Regular cardiac myocyte (primary cell): ENCODE data around the gene SULT2B1. TPM values are rescaled to one million over a fixed set of nuclear protein-coding genes. Genes with fewer than 3 reads are reported as not detected.

Experiments used
- total RNA-seq: library from RNA; depleted of rRNA; stranded (reverse); fragments of >200 nt; gene quantifications from 2 replicates; pipeline ENCODE4 v1.2.3, GENCODE V29; 2014

SULT2B1 gene
- 0.28 TPM in 1 of 2 replicates, not detected in the other for total RNA-seq

GRCh38 chr19:48551437-48552302 is at the start of gene SULT2B1:
Gene SULT2B1, plus strand, starts transcription at chr19:48552172. Its CDS starts 81 bp downstream, at chr19:48552253.

GRCh38 chr19:48511800-48512503 is 40.0 kb upstream of the SULT2B1 start, which contains the start of gene LMTK3:
Gene LMTK3, minus strand, starts transcription at chr19:48511835. Its CDS starts 259 bp downstream, at chr19:48511576.

GRCh38 chr19:48606463-48607358 is 54.7 kb downstream of the SULT2B1 start, which contains the start of gene SPACA4:
Gene SPACA4, plus strand, starts transcription at chr19:48606742. Its CDS starts 237 bp downstream, at chr19:48606979.

GRCh38 chr19:48614436-48615230 is 62.7 kb downstream of the SULT2B1 start, which contains the start of gene FAM83E:
Gene FAM83E, minus strand, starts transcription at chr19:48615076. Its CDS starts 1,704 bp downstream, at chr19:48613372.

GRCh38 chr19:48618916-48619691 is 67.1 kb downstream of the SULT2B1 start, which contains the start of the genes RPL18 and SPHK2:
Gene RPL18, minus strand, starts transcription at chr19:48619178. Its CDS starts 35 bp downstream, at chr19:48619143.
Gene SPHK2, plus strand, starts transcription at chr19:48619506. Its CDS starts 1,009 bp downstream, at chr19:48620515.

GRCh38 chr19:48636859-48637448 is 85.0 kb downstream of the SULT2B1 start, which contains the start of gene DBP:
Gene DBP, minus strand, starts transcription at chr19:48637379. Its CDS starts 385 bp downstream, at chr19:48636994.

GRCh38 chr19:48646001-48646721 is 94.2 kb downstream of the SULT2B1 start, which contains the start of gene CA11:
Gene CA11, minus strand, starts transcription at chr19:48646187. Its CDS starts 555 bp downstream, at chr19:48645632.

Other genes with a start within 250 kb of the SULT2B1 start
- gene EMP3, start 226.6 kb upstream of the SULT2B1 start, total RNA-seq = 114 and 165 TPM in 2 replicates
- 2.0 and 2.3 TPM in 2 replicates for gene TMEM143, start 188.2 kb upstream of the SULT2B1 start, total RNA-seq
- gene SYNGR4, start 187.8 kb upstream of the SULT2B1 start, total RNA-seq = not detected in 2 replicates
- gene KDELR1, start 160.6 kb upstream of the SULT2B1 start, total RNA-seq = 52.1 and 70.2 TPM in 2 replicates
- 0.28 and 0.38 TPM in 2 replicates for gene GRIN2D, start 158.5 kb upstream of the SULT2B1 start, total RNA-seq
- gene GRWD1, start 106.2 kb upstream of the SULT2B1 start, total RNA-seq = 20.9 and 61.7 TPM in 2 replicates
- 0.28 and 0.38 TPM in 2 replicates for gene KCNJ14, start 96.6 kb upstream of the SULT2B1 start, total RNA-seq
- gene CYTH2, start 82.8 kb upstream of the SULT2B1 start, total RNA-seq = 18.6 and 50.0 TPM in 2 replicates
- not detected in 2 replicates for gene LMTK3, start 40.3 kb upstream of the SULT2B1 start, total RNA-seq
- not detected in 2 replicates for gene SPACA4, start 54.6 kb downstream of the SULT2B1 start, total RNA-seq
- gene FAM83E, start 62.9 kb downstream of the SULT2B1 start, total RNA-seq = 0.56 and 0.58 TPM in 2 replicates
- 2,069 and 2,218 TPM in 2 replicates for gene RPL18, start 67.0 kb downstream of the SULT2B1 start, total RNA-seq
- gene SPHK2, start 67.3 kb downstream of the SULT2B1 start, total RNA-seq = 5.1 and 6.9 TPM in 2 replicates
- gene DBP, start 85.2 kb downstream of the SULT2B1 start, total RNA-seq = 1.3 and 6.2 TPM in 2 replicates
- gene CA11, start 94.0 kb downstream of the SULT2B1 start, total RNA-seq = 0.58 and 2.5 TPM in 2 replicates
- 0.28 TPM in 1 of 2 replicates, not detected in the other for gene NTN5, start 120.8 kb downstream of the SULT2B1 start, total RNA-seq
- gene FUT2, start 143.8 kb downstream of the SULT2B1 start, total RNA-seq = not detected in 2 replicates
- gene MAMSTR, start 167.6 kb downstream of the SULT2B1 start, total RNA-seq = 0.19 and 0.28 TPM in 2 replicates
- 0.58 and 0.85 TPM in 2 replicates for gene RASIP1, start 188.4 kb downstream of the SULT2B1 start, total RNA-seq
- gene IZUMO1, start 194.7 kb downstream of the SULT2B1 start, total RNA-seq = not detected in 2 replicates
- gene FUT1, start 200.5 kb downstream of the SULT2B1 start, total RNA-seq = under 0.01 and 0.58 TPM in 2 replicates
- gene FGF21, start 203.4 kb downstream of the SULT2B1 start, total RNA-seq = not detected in 2 replicates